Stimulated activated CD8-positive, alpha-beta memory T cell treated with anti-CD3 and anti-CD28 coated beads, Interleukin-12 subunit alpha, Interleukin-12 subunit beta, amount 100 ng/mL, for 4 hours (primary cell): ENCODE data around the gene UHMK1.
"Not testable (repeated sequence)": the region's sequence is repeated elsewhere in the genome, so short reads cannot be mapped to it uniquely, and the experiment has no call there.

Experiments used
- DNase-seq: peaks from one replicate; pipeline ENCODE4 v3.0.0-alpha.2; 2020; ENCODE audit warnings: low read depth

The UHMK1 gene

DNA sequence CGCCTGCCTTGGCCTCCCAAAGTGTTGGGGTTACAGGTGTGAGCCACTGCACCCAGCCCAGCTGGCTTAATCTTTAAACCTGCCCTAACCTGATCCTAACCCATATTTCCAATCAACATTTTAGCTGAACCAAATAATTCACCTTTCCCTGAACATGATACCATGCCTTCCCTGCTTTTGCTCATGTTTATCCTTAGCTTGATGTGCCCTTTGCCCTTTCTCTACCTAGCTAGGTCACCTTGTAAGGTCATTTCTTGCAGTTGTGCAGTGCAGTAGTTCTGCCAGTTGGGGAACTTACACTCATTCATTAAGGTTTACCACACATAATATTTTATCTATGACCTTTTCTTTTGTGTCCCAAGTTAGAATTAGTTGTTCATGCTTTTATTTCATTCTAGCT is 69.3 kb downstream of the UHMK1 start:
- no peak for DNase-seq

DNA sequence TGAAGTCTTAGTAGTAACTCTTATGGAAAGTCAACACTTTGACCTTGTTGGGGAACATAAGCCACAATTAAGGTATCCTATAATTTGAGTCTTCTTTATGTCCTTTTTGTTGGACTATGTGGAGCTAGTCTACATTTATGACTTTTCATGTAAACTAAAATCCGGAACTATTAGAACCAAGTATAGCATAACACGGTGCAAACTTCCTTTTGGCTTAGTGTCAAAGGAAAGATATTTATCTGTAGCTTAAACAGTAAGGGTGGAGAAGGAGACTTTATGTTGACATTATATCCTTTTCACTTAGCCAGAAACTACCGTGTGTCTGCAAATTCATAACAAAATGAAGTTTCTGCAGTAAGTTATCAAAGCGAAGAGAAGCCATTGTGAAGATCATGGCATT is 71.2 kb downstream of the UHMK1 start:
- DNase-seq: no peak

GRCh38 chr1:162570718-162571117 is 73.1 kb downstream of the UHMK1 start:
- no peak for DNase-seq

DNA sequence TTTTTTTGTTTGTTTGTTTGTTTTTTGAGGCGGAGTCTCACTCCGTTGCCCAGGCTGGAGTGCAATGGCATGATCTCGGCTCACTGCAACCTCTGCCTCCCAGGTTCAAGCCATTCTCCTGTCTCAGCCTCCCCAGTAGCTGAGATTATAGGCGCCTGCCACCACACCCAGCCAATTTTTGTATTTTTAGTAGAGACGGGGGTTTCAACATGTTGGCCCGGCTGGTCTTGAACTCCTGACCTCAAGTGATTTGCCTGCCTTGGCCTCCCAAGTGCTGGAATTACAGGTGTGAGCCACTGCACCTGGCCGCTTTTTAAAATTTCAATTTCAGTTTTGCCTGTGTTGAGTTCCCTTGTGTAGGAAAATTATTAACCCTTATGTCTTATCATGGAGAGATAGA is 73.5 kb downstream of the UHMK1 start:
- DNase-seq: not testable (repeated sequence)

DNA sequence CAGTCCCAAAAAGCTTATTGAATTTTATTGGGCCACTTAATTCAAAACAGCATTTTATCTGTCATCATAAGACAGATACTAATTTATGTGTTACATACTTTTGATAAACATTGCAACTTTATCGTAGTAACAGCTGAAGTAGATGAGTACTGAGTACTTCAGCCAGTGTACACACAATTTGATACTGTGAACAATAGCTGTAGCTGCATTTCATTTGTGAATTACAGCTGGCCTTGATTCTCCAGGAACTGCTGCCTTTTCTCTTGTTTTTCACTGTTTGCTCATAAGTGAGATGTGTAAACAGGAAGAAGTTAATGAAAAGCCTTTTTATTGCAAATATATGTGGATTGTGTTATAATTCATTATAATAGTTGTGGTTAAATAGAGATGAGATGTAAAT is 74.1 kb downstream of the UHMK1 start:
- no peak for DNase-seq

DNA sequence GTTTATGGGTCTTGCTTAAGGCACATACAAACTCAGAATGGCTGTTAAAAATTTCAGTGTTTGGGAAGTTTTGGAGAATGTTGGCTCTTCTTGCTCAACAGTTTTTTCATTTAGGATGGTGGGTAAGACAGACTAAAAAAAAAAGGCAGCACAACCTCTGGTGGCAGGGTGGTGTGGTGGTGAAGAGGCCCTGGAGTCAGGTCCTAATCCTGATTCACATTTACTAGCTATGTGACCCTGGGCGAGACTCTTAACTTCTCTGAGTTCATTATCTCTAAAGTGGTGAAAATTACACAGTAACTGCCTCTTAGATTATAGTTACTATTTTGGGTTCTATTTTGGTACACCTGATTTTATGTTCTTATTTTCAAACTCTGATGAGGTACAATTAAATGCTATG is 75.5 kb downstream of the UHMK1 start:
- no peak for DNase-seq

- DNase-seq: no peak
Observed at GRCh38 chr1:162578071-162578700, 80.6 kb downstream of the UHMK1 start.

DNA sequence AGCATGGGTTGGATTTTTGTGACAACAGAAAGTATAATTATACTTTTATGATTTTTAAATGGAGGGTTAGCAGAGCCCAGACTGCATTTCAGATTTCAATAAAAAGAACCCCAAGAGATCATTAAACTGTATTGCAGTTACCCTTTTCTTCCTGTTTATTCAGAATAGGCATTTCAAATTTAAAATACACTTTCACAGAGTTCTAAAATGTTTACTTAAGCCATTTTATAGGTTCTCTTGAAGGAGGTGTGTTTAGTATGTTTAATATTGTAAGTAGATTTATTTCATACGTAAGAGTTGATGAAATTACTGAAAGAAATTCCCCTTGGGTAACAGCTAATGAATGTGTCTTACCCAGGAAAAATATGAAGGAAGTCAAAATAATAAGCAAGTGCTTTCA is 81.3 kb downstream of the UHMK1 start:
- no peak for DNase-seq
